Inflammatory macrophage treated with lipopolysaccharide for 4 hours (primary cell): ENCODE data around the gene RBM38.

Experiments used
- DNase-seq: peaks from one replicate; pipeline ENCODE4 v3.0.0-alpha.2; 2020

The RBM38 gene

GRCh38 chr20:57392512-57393271, 1.5 kb downstream of the RBM38 start:
- DNase-seq: peak; percentile 40

GRCh38 chr20:57393321-57394120, 2.3 kb downstream of the RBM38 start:
- no peak for DNase-seq

- no peak for DNase-seq
These were observed 3.2 kb downstream of the RBM38 start for GRCh38 chr20:57394121-57395082.

GRCh38 chr20:57395111-57395966, 4.1 kb downstream of the RBM38 start:
- DNase-seq: no peak

GRCh38 chr20:57396212-57396983, 5.2 kb downstream of the RBM38 start:
- DNase-seq: peak; percentile 27

GRCh38 chr20:57396984-57397692, 5.9 kb downstream of the RBM38 start:
- DNase-seq: no peak

- peak; percentile 59 for DNase-seq
These were observed 6.5 kb downstream of the RBM38 start for GRCh38 chr20:57397693-57398108.

GRCh38 chr20:57398231-57398821, 7.1 kb downstream of the RBM38 start:
- DNase-seq: no peak

- DNase-seq: no peak
These were observed 7.8 kb downstream of the RBM38 start for GRCh38 chr20:57398901-57399535.

GRCh38 chr20:57399587-57400155, 8.5 kb downstream of the RBM38 start:
- peak; percentile 52 for DNase-seq

GRCh38 chr20:57400231-57400701, 9.1 kb downstream of the RBM38 start:
- no peak for DNase-seq

GRCh38 chr20:57400821-57401564, 9.8 kb downstream of the RBM38 start:
- DNase-seq: no peak

- no peak for DNase-seq
These were observed 10.3 kb downstream of the RBM38 start for GRCh38 chr20:57401565-57401918.

GRCh38 chr20:57402206-57403125, 11.3 kb downstream of the RBM38 start:
- DNase-seq: no peak

- no peak for DNase-seq
These were observed 12.0 kb downstream of the RBM38 start for GRCh38 chr20:57403216-57403615.

- DNase-seq: no peak
These were observed 12.8 kb downstream of the RBM38 start for GRCh38 chr20:57404006-57404405.

- DNase-seq: no peak
These were observed 13.3 kb downstream of the RBM38 start for GRCh38 chr20:57404419-57405072.
